Mucosa of rectum (tissue), 2 donors: ENCODE data around the gene RNF11.
A peak's percentile ranks its signal among the peaks of the same experiment; 100 is the strongest.
"Not testable (repeated sequence)": the region's sequence is repeated elsewhere in the genome, so short reads cannot be mapped to it uniquely, and the experiment has no call there.

Experiments
- H3K27ac ChIP-seq, 2 donors: one replicate each; pipeline ENCODE4 v1.7.0; 2013; ENCODE audit warnings: inconsistent platforms in 2 of 2, low read depth in 2 of 2, low read length in 2 of 2
- H3K27me3 ChIP-seq, 2 donors: one replicate each; pipeline ENCODE4 v1.7.0; 2013; ENCODE audit warnings: low read length in 2 of 2; ENCODE audit not compliant: control insufficient read depth in 2 of 2, insufficient read depth in 2 of 2
- H3K36me3 ChIP-seq, 2 donors: one replicate each; pipeline ENCODE4 v1.7.0; 2013; ENCODE audit warnings: low read length in 2 of 2; ENCODE audit not compliant: control insufficient read depth in 2 of 2, insufficient read depth in 2 of 2
- H3K4me1 ChIP-seq, 2 donors: one replicate each; pipeline ENCODE4 v1.7.0; 2013; ENCODE audit warnings: low read length in 2 of 2, mild to moderate bottlenecking in 1 of 2; ENCODE audit not compliant: control insufficient read depth in 2 of 2, insufficient read depth in 2 of 2
- H3K4me3 ChIP-seq, 2 donors: one replicate each; pipeline ENCODE4 v1.7.0; 2013; ENCODE audit warnings: low read length in 2 of 2
- H3K9ac ChIP-seq, 2 donors: one replicate each; pipeline ENCODE4 v1.7.0; 2013; ENCODE audit warnings: low read length in 2 of 2, low read depth in 1 of 2, mild to moderate bottlenecking in 1 of 2
- H3K9me3 ChIP-seq, 2 donors: one replicate each; pipeline ENCODE4 v1.7.0; 2013; ENCODE audit warnings: low read length in 2 of 2; ENCODE audit not compliant: control insufficient read depth in 2 of 2
- donor health status: healthy.
- donor health status: Normal muscosa, but diverticular disease.

Gene RNF11

GRCh38 chr1:51227231-51227960 is 8.7 kb upstream of the RNF11 start:
- not testable (repeated sequence) for H3K36me3 ChIP-seq, H3K9me3 ChIP-seq, H3K4me3 ChIP-seq, H3K27me3 ChIP-seq, H3K4me1 ChIP-seq, H3K27ac ChIP-seq, H3K9ac ChIP-seq

GRCh38 chr1:51228471-51228870 is 7.6 kb upstream of the RNF11 start:
- not testable (repeated sequence) for H3K4me1 ChIP-seq, H3K9ac ChIP-seq, H3K36me3 ChIP-seq, H3K27ac ChIP-seq, H3K4me3 ChIP-seq, H3K9me3 ChIP-seq, H3K27me3 ChIP-seq

- Histone ChIP-seq H3K9me3 (no peaks in the 10 kb centered on the region), H3K27ac (no peak overlapping the region), H3K27me3 (no peaks in the 10 kb centered on the region), H3K4me1 (peaks cover 5 to 9% of the 10 kb centered on the region in 2 donors), H3K4me3 (no peak overlapping the region), H3K36me3 (no peaks in the 10 kb centered on the region), H3K9ac (no peak overlapping the region)
Measured at GRCh38 chr1:51230501-51231078, 5.5 kb upstream of the RNF11 start.

GRCh38 chr1:51231120-51231519 is 5.0 kb upstream of the RNF11 start:
- H3K36me3 ChIP-seq, result no peaks in the 10 kb centered on the region
- H3K9ac ChIP-seq, result no peak overlapping the region
- H3K27me3 ChIP-seq, result no peaks in the 10 kb centered on the region
- H3K27ac ChIP-seq, result no peak overlapping the region
- H3K9me3 ChIP-seq, result no peaks in the 10 kb centered on the region
- H3K4me3 ChIP-seq, result no peak overlapping the region
- H3K4me1 ChIP-seq, result peaks cover 6 to 12% of the 10 kb centered on the region in 2 donors

GRCh38 chr1:51231896-51232295 is 4.2 kb upstream of the RNF11 start:
- Histone ChIP-seq H3K27ac (no peak overlapping the region), H3K9ac (no peak overlapping the region), H3K4me3 (no peak overlapping the region), H3K27me3 (no peaks in the 10 kb centered on the region), H3K4me1 (peaks cover 6 to 12% of the 10 kb centered on the region in 2 donors), H3K9me3 (no peaks in the 10 kb centered on the region), H3K36me3 (no peaks in the 10 kb centered on the region)

GRCh38 chr1:51234236-51234635 is 1.8 kb upstream of the RNF11 start:
- H3K4me3 ChIP-seq, H3K9me3 ChIP-seq, H3K27me3 ChIP-seq, H3K9ac ChIP-seq, H3K36me3 ChIP-seq: not testable (repeated sequence)
- peak overlapping the region in 1 of 2 donors; percentile 98 for H3K27ac ChIP-seq
- H3K4me1 ChIP-seq, result peaks cover 14 to 18% of the 10 kb centered on the region in 2 donors

- no peaks in the 10 kb centered on the region for H3K36me3 ChIP-seq
- peak overlapping the region; percentile 98 to 99 for H3K4me3 ChIP-seq
- H3K9ac ChIP-seq, result no peak overlapping the region
- no peaks in the 10 kb centered on the region for H3K27me3 ChIP-seq
- no peaks in the 10 kb centered on the region for H3K9me3 ChIP-seq
- H3K4me1 ChIP-seq, result peaks cover 15 to 23% of the 10 kb centered on the region in 2 donors
- H3K27ac ChIP-seq, result peak overlapping the region; percentile 95 to 98
Measured at GRCh38 chr1:51234721-51235425, 1.2 kb upstream of the RNF11 start.

GRCh38 chr1:51236531-51237350 is 668 bp downstream of the RNF11 start:
- peaks cover 25 to 30% of the 10 kb centered on the region in 2 donors for H3K4me1 ChIP-seq
- H3K36me3 ChIP-seq, result no peaks in the 10 kb centered on the region
- H3K4me3 ChIP-seq, result peak overlapping the region; percentile 98 to 99
- H3K27ac ChIP-seq, result peak overlapping the region; percentile 95 to 98
- H3K9ac ChIP-seq, result peak overlapping the region; percentile 99 to 100
- no peaks in the 10 kb centered on the region for H3K27me3 ChIP-seq
- no peaks in the 10 kb centered on the region for H3K9me3 ChIP-seq

GRCh38 chr1:51237351-51238033 is 1.4 kb downstream of the RNF11 start:
- Histone ChIP-seq H3K9me3 (no peaks in the 10 kb centered on the region), H3K27me3 (no peaks in the 10 kb centered on the region), H3K4me3 (peak overlapping the region; percentile 98 to 99), H3K36me3 (no peaks in the 10 kb centered on the region), H3K4me1 (peaks cover 25 to 30% of the 10 kb centered on the region in 2 donors), H3K9ac (peak overlapping the region; percentile 99 to 100), H3K27ac (peak overlapping the region; percentile 95 to 98)
